ENCODE data around the gene MRPL55.
A peak's percentile ranks its signal among the peaks of the same experiment; 100 is the strongest.

Gene MRPL55

DNA sequence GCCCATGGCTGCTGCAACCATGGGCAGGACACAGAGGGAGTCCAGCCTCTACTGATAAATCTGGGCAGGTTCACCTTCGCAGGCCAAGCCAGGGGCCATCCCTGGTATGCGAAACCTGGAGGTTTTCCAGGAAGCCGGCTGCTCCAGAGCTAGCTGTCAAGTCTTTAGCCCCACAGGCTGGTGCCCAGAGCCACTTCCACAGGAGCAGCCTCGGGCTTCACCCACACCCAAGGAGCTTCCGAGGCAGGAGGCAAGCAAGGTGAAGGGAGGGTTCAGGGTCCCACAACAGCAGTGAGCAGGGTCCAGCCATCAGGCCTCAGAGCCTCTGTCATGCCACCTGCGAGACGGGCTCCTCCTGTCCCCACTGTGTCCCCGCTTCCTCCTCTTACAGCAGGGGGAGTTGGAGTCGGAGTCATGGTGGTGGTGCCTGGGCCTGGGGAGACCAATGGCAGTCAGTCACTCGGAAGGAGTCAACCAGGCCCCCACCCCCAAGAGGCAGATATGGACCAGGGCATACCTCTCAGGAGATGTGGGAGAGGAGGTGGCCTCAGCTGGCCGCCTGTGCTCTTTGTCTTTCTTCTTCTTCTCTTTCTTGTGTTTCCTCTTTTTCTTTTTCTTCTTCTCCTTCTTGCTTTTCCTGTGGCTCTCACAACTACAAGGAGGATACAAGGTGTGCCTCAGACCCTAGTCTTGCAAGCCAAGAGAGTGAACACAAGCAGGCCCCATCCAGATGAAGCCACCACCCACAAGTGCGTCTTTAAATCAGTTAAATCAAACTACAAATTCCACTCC is 8.1 kb downstream of the MRPL55 start:
- no peak for DNase-seq (ENCODE audit: low read depth)

GRCh38 chr1:228099331-228099732 is 9.8 kb downstream of the MRPL55 start:
- DNase-seq (ENCODE audit: low read depth), result no peak

- DNase-seq (ENCODE audit: low read depth), result no peak
These were observed 10.7 kb downstream of the MRPL55 start for GRCh38 chr1:228098323-228098931.

- no peak for DNase-seq (ENCODE audit: low read depth)
These were observed 11.6 kb downstream of the MRPL55 start for GRCh38 chr1:228097333-228098081.

DNA sequence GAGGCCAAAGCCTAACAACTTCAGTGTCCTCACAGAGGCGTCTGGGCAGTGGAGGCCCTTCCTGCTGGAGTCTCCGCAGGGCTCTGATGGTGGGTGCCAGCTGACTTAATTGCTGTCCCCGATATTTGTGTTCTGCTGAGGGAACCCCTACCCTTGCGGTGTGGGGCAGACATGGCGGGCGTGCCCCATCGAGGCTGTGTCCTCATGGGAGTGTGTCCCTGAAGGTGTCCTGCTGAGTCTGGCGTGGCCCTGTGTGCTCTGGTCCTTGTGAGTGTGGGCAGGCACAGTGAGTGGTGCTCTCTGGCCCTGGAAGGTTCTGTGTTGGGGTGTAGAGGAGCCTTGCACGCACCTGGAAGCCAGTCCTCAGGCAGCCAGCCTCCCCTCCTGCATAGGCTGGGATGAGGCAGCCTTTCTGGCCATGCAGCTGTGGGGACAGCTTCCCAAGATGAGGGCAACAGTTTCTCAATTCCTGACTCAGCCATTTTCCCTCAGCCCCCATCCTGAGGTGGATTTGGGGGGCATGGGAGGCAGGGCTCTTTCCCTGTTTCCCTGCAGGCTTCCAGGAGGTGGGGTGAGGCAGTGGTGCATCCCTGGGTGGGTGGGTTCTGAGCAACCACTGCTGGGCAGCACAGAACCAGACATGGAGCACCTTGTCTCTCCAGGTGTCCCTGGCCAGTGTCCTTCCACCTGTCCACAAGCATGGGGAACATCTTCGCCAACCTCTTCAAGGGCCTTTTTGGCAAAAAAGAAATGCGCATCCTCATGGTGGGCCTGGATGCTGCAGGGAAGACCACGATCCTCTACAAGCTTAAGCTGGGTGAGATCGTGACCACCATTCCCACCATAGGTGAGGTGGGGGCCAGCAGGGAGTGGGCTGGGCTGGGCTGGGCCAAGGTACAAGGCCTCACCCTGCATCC is 12.4 kb downstream of the MRPL55 start:
- no peak for DNase-seq (ENCODE audit: low read depth)

GRCh38 chr1:228095938-228096337 is 13.2 kb downstream of the MRPL55 start:
- no peak for DNase-seq (ENCODE audit: low read depth)

- DNase-seq (ENCODE audit: low read depth), result no peak
These were observed 13.9 kb downstream of the MRPL55 start for GRCh38 chr1:228095161-228095560.

DNA sequence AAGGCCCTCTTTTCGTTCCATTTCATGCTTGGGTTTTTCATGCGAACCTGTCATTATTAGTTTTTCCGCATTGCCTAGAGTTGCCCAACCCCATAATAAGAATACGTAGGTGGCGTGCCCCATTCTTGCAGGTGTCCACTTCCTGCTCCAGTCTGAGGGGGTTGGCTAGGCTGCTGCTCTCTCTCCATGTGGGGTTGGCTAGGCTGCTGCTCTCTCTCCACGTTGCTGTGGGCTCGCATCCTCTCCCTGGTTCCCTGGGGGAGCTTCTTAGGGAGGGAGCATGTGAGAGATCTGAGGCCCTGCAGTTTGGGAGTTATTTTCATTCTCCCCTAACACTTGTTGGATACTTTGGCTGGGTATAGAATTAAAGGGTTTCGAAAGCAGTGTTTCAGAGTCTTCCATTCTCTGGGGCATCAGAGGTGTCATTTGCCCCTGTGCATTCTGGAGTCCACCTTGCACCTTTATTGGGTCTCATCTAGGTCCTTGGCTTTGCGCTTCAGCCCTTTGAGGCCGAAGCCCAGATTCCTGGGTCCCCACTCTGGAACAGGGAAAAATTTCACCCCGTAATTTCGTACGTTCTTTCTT is 14.6 kb downstream of the MRPL55 start:
- no peak for DNase-seq (ENCODE audit: low read depth)

- no peak for DNase-seq (ENCODE audit: low read depth)
These were observed 15.8 kb downstream of the MRPL55 start for GRCh38 chr1:228093050-228093906.

GRCh38 chr1:228092342-228093049 is 16.6 kb downstream of the MRPL55 start:
- no peak for DNase-seq (ENCODE audit: low read depth)

DNA sequence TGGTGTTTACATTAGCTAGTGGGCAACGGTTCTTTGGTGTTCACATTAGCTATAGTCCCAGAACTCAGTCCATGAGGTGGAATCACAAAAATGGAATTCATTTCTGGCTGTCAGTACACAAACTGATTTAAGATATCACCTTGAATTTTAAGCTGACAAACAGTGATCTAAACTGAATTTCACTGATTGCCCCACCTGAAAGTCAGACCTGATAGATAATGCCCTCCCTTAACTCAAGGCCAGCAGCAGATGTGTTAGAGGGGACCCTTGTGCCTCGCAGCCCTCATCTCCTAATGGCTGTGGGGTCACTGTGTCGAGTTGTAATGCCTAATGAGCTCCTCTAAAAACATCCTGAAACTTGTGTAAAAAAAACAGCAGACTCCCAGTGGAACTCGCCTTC is 18.0 kb downstream of the MRPL55 start:
- no peak for DNase-seq (ENCODE audit: low read depth)

DNA sequence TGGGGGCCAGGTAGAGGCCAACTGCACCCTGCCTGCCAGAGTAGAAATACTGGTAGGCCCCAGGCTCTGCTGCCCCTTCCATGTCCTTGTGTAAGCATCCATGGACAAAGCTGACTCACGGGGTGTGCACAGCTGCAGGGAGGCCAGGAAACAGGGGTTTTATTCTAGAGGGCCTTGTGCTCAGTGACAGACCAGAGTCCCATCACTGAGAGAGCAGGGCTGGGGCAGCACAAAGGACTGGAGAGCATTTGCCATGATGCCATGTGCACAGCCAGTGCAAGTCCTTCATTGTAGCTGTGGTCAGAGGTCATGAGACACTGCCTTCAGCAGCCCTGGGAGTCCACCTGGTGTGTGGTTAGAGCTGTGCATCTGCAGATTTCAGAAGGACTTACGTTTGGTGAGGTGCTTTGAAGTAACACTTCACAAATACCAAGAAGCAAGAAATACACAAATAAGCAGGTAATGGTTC is 18.5 kb downstream of the MRPL55 start:
- no peak for DNase-seq (ENCODE audit: low read depth)

DNA sequence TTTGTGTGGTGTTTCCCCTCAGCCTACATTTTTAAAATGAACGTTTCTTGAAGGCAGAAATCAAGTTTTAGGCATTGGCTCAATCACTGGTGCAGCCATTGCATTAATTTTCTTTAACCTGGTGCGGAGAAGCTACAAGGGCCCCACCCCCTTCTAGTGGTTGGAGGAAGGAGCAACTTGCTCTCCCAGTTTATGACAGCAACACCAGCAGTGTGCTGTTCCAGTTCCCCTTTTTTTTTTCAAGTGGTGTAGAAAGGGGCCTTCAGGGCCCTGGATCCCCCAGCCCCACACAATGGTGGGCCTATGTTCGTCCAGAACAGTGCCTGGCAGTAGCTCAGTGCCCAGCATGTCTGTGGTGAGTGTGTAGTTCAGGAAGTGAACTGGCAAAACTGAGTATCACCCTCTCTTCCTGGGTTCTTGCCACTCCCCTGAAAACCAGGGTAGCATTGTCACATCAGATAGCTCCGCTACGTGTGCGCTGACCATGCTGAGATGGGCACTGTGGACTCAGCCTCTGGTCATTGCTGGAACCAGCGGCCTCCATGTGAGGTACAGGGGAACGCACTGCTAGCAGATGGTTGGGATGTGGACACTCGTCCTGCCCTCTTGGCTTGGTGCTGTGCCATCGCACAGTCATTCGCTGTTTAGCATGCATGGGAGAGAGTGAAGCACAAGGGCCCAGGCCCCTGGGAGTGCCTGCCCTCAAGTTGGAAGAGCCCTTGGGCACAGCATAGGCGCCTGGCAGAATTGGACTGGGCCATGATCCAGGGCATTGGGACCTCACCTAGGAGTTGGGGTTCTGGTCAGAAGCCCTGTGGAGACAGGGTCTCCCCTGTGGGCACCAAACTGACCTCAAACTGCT is 19.3 kb downstream of the MRPL55 start:
- DNase-seq (ENCODE audit: low read depth), result no peak

DNA sequence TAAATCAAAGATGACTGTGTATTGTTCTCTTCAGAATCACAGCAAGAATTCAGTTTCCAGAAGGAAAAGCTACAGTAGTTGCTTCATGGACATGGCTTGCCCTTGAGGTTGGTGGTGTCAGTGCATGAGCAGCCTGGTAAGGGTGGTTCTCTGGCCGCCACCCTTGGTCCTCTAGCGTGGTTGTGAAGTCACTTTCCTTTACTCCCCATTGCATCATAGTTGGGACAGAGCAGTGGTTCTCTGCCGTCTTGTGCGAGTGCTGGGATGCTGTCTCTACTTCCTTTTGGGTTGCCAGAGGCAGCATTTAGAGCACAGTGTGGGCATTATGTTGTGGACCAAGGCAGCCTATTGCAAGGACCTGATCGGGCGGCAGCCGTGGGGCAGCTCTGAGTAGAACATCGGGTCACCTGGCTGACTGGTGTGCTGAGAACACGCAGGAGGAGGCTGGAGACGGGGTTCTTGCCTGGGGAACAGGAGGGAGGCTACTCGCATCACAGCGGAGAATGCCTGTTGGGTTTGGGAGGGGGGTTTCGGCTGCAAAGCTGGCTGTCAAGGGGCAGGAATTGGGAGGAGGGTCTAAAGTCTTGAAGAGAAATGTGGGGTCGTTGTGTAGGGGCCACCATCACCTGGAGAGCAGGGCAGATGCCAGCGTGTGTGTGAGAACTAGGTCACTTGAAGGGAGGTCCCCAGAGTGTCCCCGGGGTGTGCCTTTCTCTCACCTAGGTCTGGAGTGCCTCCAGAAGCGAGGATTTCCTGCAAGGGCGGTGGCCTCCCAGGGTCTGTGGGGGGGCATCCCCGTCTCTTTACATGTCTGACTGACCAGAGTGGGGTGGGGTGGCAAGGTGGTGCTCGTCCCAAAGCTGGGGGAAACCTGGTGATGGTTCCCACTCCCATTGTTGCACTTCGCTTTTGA is 20.3 kb downstream of the MRPL55 start:
- DNase-seq (ENCODE audit: low read depth), result no peak

DNA sequence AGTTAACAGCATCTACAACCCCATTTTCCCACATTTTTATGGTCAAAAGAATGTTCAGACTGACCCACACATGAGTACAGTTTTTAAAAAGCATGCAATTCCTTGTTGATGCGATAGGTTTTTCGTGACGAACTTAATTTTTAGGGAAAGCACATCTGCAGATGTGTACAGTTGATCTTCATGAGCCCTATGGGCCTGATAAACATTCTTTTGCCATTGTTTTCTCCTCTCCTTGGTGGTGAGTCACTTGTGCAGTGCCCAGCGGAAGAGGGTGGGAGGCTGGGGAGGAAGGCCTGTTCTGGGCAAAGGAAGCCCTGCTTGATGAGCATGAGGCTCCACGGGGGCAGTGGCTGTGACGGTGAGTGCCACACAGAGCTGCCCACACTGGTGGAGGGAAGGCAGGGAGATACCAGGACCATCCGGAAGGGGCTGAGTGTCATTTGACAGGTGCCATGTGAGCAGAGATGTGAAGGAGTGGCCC is 21.3 kb downstream of the MRPL55 start:
- no peak for DNase-seq (ENCODE audit: low read depth)

DNA sequence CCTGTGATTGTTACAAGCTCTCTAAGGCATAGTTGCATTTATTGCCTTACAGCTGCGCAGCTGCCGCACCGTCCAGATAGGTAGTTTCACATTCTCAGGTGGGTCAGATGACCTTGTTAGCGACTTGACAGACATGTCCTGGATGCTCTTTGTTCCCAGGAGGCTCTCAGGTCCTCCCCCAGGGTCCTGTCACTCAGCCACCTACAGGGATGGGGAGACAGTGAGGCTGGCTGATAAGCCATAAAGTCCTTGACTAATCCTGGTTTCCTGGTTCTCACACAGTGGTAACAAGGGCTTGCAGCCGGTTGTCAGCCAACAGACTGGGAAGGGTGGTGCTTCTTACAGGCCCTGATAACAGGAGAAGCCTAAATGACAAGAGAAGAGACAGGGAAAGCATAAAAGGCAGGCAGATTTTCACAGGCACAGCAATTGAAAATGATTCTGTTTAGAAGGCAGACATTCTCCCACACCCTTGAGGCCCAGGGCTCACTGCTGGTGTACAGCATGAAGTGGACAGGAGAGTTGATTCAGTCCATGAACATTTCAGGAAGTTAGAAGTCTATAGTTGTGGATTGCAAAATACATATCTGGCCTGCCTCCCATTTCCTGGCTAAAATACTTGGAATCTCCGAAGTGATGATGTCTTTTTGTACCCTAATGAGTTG is 23.7 kb downstream of the MRPL55 start:
- peak; percentile 58 for DNase-seq (ENCODE audit: low read depth)

DNA sequence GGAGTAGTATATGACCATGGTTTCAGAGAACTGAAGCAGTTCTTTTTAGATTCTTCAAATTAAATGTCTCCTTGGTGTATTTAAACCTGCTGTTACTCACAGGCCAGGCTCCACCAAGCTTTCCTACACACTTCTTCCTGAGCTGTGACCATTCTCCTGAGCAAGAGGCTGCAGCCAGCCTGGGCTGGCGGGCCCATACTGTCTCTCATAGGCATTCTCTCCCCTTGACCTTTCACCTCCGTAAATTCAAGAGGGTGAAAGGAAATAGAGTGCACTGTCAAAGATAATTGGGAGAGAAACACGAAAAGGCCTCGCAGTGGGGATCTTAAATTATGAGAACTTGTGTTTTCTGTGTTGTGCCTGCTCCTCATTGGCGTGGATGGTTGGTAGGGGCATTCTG is 24.3 kb downstream of the MRPL55 start:
- no peak for DNase-seq (ENCODE audit: low read depth)
